Raji (cell line): Measurements from ENCODE around the gene PTX4.

Experiments
- POLR2A ChIP-seq: IDR thresholded peaks from 2 replicates; pipeline ENCODE4 v1.6.1; 2011; ENCODE audit warnings: low read depth, low read length, control low read depth; ENCODE audit not compliant: insufficient read depth

Gene PTX4

DNA sequence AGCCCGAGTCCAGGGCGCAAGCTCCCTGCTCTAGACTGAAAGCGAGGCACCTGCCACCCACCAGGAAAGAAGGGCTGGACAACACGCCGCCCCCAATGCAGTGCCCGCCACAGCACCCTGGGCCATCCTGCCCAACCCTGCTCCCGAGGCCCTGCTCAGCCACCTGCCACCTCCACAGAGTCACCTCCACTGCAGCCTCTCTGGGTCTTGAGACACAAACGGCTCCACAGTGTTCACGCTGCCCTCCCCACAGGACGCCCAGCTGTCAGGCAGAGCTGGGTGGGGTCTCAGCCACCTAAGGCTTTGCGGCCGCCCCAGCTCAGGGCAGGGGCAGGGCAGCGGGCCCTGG is 23.2 kb downstream of the PTX4 start:
- TF ChIP-seq POLR2A, result no peak

DNA sequence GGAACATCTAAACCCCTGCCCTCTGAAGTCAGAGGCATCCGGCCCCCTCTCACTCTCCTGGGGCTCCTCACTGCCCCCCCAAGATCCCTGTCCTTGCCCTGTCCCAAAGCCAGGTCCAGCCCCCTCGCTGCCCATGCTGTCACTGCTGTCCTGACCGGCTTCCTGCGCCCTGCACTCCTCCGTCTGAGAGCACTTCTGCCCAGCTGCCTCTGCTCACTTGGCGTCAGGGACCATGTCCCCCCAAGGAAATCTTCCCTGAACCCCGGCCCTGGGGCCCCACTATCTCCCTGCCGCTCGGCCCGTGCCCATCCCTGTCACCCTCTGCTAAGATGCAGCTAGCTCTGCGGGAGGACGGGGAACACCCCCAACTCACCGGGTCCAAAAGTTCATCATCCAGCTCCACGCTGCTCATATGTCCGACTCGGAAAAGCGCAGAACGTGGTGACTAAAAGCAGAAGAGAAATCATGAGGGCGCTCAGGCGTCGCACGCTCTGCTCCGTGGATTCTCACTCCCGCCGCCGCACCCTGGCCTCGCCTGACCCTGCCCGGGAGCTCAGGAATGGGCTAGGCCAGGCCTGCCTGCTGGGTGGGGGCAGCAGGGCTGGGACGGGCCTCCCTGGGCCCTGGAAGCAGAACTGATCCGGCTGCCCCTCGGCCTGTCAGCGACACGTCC is 23.7 kb downstream of the PTX4 start:
- TF ChIP-seq POLR2A, result no peak

DNA sequence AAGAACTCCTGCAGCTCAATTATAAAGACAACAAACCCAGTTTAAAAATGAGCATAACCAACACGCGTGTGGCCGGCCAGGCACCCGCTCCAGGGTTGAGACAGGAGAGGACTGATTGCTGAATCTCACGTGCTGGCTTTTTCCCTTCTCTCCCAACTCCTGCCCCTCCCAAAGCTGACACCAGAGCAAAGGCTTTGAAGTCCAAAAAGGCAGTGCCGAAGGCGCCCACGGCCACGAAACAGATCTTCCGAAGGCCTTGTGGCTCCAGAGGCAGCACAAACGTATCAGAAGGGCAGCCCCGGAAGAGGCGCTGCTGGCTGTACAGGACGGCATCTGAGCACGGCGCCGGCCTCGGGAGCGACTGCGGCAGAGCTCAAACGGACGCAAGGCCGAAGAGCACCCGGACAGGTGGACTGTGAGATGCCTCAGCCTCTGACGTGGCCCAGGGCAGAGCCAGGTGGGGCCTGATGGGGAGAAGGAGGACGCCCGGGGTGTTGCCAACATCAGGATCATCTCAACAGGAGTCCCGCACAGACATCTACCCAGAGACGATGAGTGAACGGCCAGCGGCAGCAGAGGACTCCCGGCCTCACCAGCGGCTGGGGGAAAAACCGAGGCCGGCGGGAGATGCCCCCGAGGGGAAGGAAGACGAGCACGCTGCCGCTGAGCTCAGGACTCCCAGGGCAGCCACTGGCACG is 24.4 kb downstream of the PTX4 start:
- TF ChIP-seq POLR2A, result no peak

- no peak for TF ChIP-seq POLR2A
Measured at GRCh38 chr16:1461146-1461545, 27.6 kb downstream of the PTX4 start.

- no peak for TF ChIP-seq POLR2A
Measured at GRCh38 chr16:1460602-1461138, 28.1 kb downstream of the PTX4 start.

DNA sequence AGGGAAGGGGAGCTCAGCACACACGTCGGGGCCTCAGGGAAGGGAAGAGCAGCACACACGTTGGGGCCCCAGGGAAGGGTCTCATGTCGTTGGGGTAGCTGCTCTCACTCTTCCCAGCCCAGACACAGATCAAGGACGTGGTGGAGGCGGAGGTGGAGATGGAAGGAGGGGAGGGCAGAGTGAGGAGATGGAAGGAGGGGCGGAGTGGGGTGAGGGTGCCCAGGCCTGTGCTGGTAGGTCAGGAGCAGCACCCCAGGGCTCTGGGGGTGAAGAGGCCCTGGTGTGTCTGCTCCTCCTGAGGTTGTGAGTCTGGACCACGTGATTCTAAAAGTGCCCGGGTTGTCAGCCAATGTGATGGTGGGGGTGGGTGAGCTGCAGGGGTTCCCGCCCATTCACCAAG is 28.8 kb downstream of the PTX4 start:
- no peak for TF ChIP-seq POLR2A

GRCh38 chr16:1458977-1459341 is 29.8 kb downstream of the PTX4 start:
- no peak for TF ChIP-seq POLR2A

GRCh38 chr16:1458336-1458976 is 30.3 kb downstream of the PTX4 start:
- no peak for TF ChIP-seq POLR2A

DNA sequence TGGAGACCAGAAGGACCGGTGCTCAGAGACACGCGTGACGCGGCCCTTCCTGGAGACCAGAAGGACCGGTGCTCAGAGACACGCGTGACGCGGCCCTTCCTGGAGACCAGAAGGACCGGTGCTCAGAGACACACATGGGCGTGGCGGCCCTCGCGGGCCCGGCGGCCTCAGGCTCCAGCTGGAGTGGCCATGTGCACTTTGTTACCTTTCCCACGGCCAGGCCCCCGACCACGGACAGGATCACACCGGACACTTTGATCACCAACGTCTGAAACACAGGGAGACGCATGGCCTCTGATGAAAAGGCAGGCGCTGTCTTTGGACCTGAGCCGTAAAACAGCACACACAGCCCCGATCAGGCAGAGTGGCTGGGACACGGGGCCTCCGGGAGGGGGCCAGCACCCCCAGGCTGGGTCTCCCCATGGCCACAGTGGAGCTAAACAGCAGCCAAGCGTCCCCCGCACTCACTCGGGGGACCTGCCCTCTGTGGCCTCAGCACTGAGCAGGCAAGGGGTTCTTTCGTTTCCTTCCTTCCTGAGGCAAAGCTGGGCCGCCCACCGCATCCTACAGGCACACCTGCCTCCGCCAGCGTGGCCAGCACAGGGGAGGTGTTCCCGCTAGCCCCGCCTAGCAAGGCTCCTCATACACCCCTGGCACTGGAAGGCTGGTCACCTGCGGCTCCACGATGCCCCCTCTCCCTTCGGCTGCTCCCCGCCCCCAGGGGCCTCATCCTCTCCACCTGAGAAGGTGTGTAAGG is 31.1 kb downstream of the PTX4 start:
- TF ChIP-seq POLR2A, result no peak

DNA sequence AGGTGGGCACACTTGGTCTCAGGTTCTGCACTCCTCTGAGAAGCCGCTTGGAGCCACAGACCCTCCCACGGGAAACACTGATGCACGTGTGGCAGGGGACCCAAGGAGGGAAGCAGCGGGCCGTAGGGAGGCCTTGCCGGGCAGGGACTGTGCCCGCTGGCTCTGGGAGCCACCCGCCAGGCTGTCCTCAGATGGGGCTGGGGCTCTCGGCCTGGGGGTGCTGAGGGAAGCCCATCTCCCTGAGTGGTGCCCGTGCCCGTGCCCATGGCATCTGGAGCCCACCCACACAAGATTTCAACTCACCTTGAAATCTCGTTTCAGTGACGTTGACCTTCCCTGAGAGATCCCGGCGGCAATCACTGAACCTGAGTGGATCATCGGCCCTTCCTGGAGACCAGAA is 31.8 kb downstream of the PTX4 start:
- no peak for TF ChIP-seq POLR2A

DNA sequence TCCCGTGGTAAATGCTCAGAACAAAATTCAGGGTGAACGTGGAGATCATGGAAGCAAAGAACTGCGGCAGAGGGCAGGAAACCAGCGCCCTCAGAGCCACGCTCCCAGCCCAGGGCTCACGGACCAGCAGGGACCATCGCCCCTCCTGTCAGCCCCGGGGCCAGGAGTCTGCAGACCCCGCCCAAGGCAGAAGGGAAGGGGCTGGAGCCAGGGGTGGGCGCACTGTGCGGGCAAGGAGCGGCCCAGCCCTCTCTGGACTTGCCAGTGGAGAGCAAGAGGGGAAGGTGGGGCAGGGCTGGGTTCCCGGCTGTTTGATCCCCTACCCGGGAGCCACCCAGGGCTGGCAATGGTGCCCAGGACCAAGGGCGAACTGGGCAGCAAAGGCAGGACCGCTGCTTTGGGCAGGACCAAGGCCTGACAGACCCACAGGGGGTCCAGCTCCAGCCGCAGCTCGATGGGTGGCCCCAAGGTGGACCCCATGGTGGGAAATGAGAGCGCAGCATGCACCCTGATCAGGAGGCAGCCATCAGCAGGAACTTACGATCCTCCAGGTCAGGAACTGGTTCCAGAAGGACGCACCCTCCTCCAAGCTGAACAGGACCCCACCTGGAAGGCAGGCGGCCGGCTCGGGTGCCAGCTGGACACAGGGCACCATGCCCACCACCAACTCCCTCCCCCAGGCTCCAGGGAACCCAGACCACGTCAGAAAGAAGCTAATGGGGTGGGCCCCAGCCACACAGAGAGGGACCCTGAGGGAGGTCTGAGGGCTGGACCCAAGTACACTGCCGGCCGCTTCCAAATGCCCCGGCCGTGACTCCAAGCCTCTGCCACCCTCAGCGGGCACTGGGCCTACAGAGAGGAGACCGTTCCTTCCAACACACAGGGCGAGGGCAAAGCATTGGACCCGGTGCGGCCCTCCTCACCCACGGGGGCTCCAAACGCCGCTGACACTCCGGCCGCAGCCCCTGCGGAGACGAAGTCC is 33.3 kb downstream of the PTX4 start:
- TF ChIP-seq POLR2A, result no peak

DNA sequence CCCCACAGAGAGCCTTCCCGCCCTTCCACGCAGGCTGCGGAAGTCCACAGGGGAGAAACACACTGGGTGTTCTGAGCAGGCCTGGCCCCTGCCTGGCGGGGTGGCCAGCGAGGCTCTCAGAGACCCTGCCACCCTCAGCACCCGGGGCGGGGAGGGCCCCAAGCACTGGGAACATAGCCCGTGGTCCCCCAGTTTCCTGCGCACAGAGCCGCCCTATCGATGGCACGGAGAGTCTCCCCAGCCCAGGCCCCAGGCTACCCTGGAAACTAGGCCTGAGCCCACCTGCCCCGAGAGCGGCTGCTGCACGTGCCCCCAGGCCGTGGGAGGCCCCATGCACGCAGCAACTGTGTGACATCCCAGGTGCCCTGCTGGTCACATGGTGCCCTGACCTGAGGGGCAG is 34.2 kb downstream of the PTX4 start:
- no peak for TF ChIP-seq POLR2A

DNA sequence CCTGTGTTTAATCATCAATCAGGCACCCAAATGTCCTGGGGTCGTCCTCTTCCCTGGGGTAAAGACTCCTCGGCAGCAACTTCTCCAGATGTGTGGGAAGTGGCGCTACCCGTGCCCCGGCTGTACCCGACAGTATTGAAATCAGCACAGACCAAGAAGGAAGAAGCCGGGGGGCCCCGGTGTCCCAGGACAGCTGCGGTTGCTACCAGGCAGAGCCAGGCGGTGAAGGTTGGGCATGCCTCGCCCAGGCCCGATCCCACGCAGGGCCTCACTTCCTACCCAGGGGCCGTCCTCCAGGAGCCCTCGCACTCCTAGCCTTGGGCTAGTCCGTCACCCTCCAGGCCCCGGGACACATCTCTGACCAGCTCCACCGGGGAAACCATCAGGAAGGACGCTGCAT is 35.4 kb downstream of the PTX4 start:
- TF ChIP-seq POLR2A, result no peak

GRCh38 chr16:1452530-1452929 is 36.2 kb downstream of the PTX4 start:
- no peak for TF ChIP-seq POLR2A
